GM19240 (cell line): ENCODE data around the gene SLC6A20.

ENCODE experiments used
- DNase-seq: peaks from one replicate; pipeline ENCODE4 v3.0.0; 2011; ENCODE audit warnings: low spot score; ENCODE audit not compliant: insufficient read length

The SLC6A20 gene

DNA sequence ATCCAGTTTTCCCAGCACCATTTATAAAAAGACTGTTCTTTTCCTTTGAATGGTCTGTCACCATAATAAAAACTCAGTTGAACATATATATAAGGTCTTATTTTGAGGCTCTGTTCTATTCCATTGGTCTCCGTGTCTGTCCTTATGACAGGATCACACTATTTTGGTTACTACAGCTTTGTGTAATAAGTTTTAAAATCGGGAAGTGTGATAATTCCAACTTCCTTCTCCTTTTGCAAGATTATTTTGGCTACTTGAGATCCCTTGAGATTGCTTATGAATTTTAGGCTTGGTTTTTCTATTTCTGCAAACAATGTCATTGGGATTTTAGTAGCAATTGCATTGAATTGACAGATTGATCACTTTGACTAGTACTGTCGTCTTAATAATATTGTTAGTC lies 71.4 kb downstream of the SLC6A20 start:
- DNase-seq, result no peak

- no peak for DNase-seq
Measured at GRCh38 chr3:45719655-45720487, 76.5 kb downstream of the SLC6A20 start.

- DNase-seq, result no peak
Measured at GRCh38 chr3:45716790-45717336, 79.5 kb downstream of the SLC6A20 start.

DNA sequence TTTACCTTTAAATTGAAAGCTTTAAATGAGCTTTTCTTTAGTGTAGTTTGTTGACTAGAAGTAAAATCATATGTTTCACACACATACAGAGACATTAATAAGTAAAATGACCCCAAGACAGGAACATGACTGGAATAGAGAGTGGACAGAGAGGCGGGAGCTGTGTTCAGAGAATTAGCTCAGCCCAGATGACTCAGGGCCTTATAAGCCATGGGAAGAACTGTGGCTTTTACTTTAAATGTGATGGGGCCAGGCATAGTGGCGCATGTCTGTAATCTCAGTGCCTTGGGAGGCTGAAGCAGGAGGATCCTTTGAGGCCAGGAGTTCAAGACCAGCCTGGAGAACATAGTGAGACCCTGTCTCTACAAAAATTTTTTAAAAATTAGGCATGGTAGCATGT lies 80.4 kb downstream of the SLC6A20 start:
- DNase-seq, result no peak

DNA sequence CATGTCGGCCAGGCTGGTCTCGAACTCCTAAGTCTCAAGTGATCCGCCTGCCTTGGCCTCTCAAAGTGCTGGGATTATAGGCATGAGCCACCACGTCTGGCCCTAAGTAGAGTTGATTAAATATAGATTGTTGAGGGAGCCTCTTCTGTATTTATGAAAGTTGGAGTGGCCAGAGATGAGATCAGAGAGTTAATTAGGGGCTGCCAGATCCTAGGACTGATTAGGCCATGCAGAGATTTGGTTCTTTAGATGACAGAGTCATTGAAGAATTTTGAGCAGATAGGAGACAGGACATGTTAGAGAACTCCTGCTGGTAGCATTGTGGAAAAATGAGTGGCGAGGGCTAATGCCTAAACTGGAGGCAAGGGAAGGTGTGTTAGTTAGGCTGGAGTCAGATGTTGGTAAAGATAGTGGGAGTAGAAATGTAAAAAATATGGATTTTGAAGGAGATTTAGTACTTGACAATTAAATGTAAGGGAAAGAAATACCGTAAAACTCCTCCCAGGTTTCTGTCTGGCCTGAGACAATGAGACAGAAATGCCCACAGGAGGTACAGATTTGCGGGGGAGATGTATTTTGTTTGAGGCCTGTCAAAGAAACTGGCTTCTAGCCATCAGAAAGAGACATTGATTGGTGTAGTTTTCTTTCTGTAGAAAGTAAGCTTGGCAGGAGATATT lies 83.8 kb downstream of the SLC6A20 start:
- DNase-seq, result no peak

GRCh38 chr3:45711931-45712330 lies 84.4 kb downstream of the SLC6A20 start:
- no peak for DNase-seq

GRCh38 chr3:45705839-45706808 lies 90.2 kb downstream of the SLC6A20 start:
- no peak for DNase-seq
